GM12891 (cell line): ENCODE data around the gene GPAT3. TPM values are rescaled to one million over a fixed set of nuclear protein-coding genes. Genes with fewer than 3 reads are reported as not detected.
A peak's percentile ranks its signal among the peaks of the same experiment; 100 is the strongest.
"Not testable (repeated sequence)": the region's sequence is repeated elsewhere in the genome, so short reads cannot be mapped to it uniquely, and the experiment has no call there.

Experiments
- DNase-seq: peaks from one replicate; pipeline ENCODE4 v3.0.0; 2011; ENCODE audit warnings: low spot score; ENCODE audit not compliant: insufficient read length
- FAIRE-seq: peaks from 2 replicates; lab custom pipeline; 2011; peaks lifted over from hg19 to GRCh38; lab: Jason Lieb, UNC
- PAX5 ChIP-seq: IDR thresholded peaks from 2 replicates; pipeline ENCODE4 v1.6.1; 2011; ENCODE audit warnings: low read length, moderate library complexity, mild to moderate bottlenecking; ENCODE audit not compliant: insufficient read depth, severe bottlenecking
- POLR2A ChIP-seq: IDR thresholded peaks from 2 replicates; pipeline ENCODE4 v1.6.1; 2011; ENCODE audit warnings: low read depth, low read length, control low read depth
- POLR2AphosphoS5 ChIP-seq: IDR thresholded peaks from 2 replicates; pipeline ENCODE4 v1.6.1; 2011; ENCODE audit warnings: low read depth, low read length, control low read depth
- POU2F2 ChIP-seq: IDR thresholded peaks from 2 replicates; pipeline ENCODE4 v1.6.1; 2011; ENCODE audit warnings: low read depth, mild to moderate bottlenecking, control low read depth, low read length, moderate library complexity
- SPI1 ChIP-seq: IDR thresholded peaks from 2 replicates; pipeline ENCODE4 v1.6.1; 2011; ENCODE audit warnings: low read depth, low read length, control low read depth
- TAF1 ChIP-seq: IDR thresholded peaks from 2 replicates; pipeline ENCODE4 v1.6.1; 2011; ENCODE audit warnings: low read depth, low read length, control low read depth
- polyA plus RNA-seq: library from polyadenylated mRNA; unstranded; fragments of >200 nt; gene quantifications from one replicate; pipeline ENCODE4 v1.2.1, GENCODE V29; 2012; ENCODE audit warnings: low read depth, missing spikeins, inconsistent platforms; ENCODE audit not compliant: missing spikeins

GPAT3 gene
- polyA plus RNA-seq: 0.17 TPM

- FAIRE-seq (peak; percentile 79), DNase-seq (peak; percentile 52)
- no peak for TF ChIP-seq POU2F2
- TF ChIP-seq PAX5: no peak
- TF ChIP-seq POLR2A: no peak
- no peak for TF ChIP-seq TAF1
- TF ChIP-seq POLR2AphosphoS5: no peak
- TF ChIP-seq SPI1: no peak
Observed at GRCh38 chr4:83535520-83536361, at the start of gene GPAT3. GPAT3 (plus strand) TSS chr4:83536108; CDS start chr4:83536623, 515 bp downstream.

GRCh38 chr4:83486457-83487129, 49.3 kb upstream of the GPAT3 start:
- DNase-seq: no peak
- no peak for FAIRE-seq
- no peak for TF ChIP-seq TAF1
- TF ChIP-seq POLR2A: no peak
- TF ChIP-seq PAX5: no peak
- no peak for TF ChIP-seq POLR2AphosphoS5
- TF ChIP-seq POU2F2: no peak
- TF ChIP-seq SPI1: no peak

- TF ChIP-seq SPI1 (no peak), POLR2AphosphoS5 (no peak), TAF1 (no peak), POLR2A (no peak), POU2F2 (no peak), PAX5 (no peak)
- FAIRE-seq (no peak), DNase-seq (no peak)
Observed at GRCh38 chr4:83489711-83490326, 46.1 kb upstream of the GPAT3 start.

DNA sequence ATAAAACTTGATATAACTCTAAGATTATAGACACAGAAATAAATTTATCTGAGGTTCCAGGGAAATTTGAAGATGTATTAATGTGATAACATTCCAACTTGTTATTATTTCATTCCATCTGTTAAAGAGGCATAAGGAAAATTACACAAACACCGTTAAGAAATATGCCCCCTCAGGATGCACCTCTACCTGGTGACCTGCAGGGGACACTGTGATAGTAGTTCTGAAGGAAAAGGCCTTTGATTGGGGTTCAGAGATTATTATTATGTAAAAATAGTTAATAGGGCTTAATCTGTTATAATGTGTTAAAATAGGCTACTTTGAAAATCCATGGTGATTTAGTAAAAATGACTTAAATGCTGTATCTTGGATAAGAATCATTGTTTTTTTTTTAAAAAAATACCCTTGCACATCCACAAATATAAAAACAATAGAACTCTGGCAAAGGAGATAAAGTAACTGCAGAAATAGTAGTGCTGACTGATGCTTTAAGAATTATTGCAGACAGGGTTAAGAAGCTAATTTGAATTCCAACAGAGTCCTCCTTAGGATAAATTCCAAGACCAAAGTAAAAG, 44.9 kb upstream of the GPAT3 start:
- FAIRE-seq: peak; percentile 68
- TF ChIP-seq POLR2A (no peak), TAF1 (no peak), POU2F2 (no peak), PAX5 (no peak), SPI1 (no peak), POLR2AphosphoS5 (no peak)

GRCh38 chr4:83496085-83496917, 39.6 kb upstream of the GPAT3 start:
- FAIRE-seq, DNase-seq: not testable (repeated sequence)

More for the DNA sequence above, 44.9 kb upstream of the GPAT3 start:
- DNase-seq: peak; percentile 22

- FAIRE-seq: no peak
- TF ChIP-seq POU2F2: no peak
- no peak for DNase-seq
Observed at GRCh38 chr4:83498187-83498586, 37.7 kb upstream of the GPAT3 start.

DNA sequence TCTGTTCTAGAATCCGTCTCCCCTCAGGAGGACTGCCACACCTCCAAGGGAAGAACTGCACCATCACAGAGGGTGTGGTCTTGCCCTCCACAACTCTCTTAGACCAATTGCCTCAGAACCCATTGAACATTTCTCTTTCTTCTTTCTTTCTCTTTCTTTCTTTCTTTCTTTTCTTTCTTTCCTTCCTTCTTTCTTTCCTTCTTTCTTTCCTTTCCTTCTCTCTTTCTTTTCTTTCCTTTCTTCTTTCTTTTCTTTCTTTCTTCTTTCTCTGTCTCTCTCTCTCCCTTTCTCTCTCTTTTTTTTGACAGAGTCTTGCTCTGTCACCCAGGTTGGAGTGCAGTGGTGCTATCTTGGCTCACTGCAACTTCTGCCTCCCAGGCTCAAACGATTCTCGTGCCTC, 34.2 kb upstream of the GPAT3 start:
- not testable (repeated sequence) for FAIRE-seq

GRCh38 chr4:83503974-83504373, 31.9 kb upstream of the GPAT3 start:
- TF ChIP-seq POU2F2 (no peak), SPI1 (no peak), POLR2A (no peak), TAF1 (no peak), PAX5 (no peak), POLR2AphosphoS5 (no peak)
- no peak for FAIRE-seq
- no peak for DNase-seq

More for the DNA sequence above, 34.2 kb upstream of the GPAT3 start:
- DNase-seq: not testable (repeated sequence)

GRCh38 chr4:83504503-83504902, 31.4 kb upstream of the GPAT3 start:
- no peak for FAIRE-seq
- TF ChIP-seq SPI1: no peak
- TF ChIP-seq TAF1: no peak
- no peak for TF ChIP-seq PAX5
- TF ChIP-seq POU2F2: no peak
- no peak for TF ChIP-seq POLR2A
- TF ChIP-seq POLR2AphosphoS5: no peak

More at GRCh38 chr4:83504503-83504902, 31.4 kb upstream of the GPAT3 start:
- no peak for DNase-seq
